Fibroblast of pulmonary artery (primary cell): Measurements from ENCODE around the gene CPT2.

Experiments
- DNase-seq: peaks from one replicate; pipeline ENCODE4 v3.0.0-alpha.2; 2010; ENCODE audit warnings: low read depth
- H3K4me3 ChIP-seq: replicated peaks from 2 replicates; pipeline ENCODE4 v1.5.1; 2011; ENCODE audit warnings: low read depth, mild to moderate bottlenecking, control low read depth, low read length, moderate library complexity
- CTCF ChIP-seq: IDR thresholded peaks from 2 replicates; pipeline ENCODE4 v1.5.1; 2011; ENCODE audit warnings: mild to moderate bottlenecking, control low read depth, low read length, inconsistent platforms; ENCODE audit errors: missing control alignments

CPT2 gene

GRCh38 chr1:53155945-53156344 is 40.7 kb upstream of the CPT2 start:
- H3K4me3 ChIP-seq: no peak overlapping the region
- DNase-seq: no peak
- TF ChIP-seq CTCF: no peak

GRCh38 chr1:53156783-53157182 is 39.8 kb upstream of the CPT2 start:
- DNase-seq: no peak
- no peak for TF ChIP-seq CTCF
- no peak overlapping the region for H3K4me3 ChIP-seq

- DNase-seq: no peak
- H3K4me3 ChIP-seq: no peak overlapping the region
- no peak for TF ChIP-seq CTCF
These were observed 37.7 kb upstream of the CPT2 start for GRCh38 chr1:53158900-53159299.

GRCh38 chr1:53160924-53161378 is 35.7 kb upstream of the CPT2 start:
- TF ChIP-seq CTCF: no peak
- H3K4me3 ChIP-seq: no peak overlapping the region
- no peak for DNase-seq

- no peak for TF ChIP-seq CTCF
- DNase-seq: no peak
- no peak overlapping the region for H3K4me3 ChIP-seq
These were observed 34.0 kb upstream of the CPT2 start for GRCh38 chr1:53162621-53163020.

GRCh38 chr1:53163291-53163768 is 33.3 kb upstream of the CPT2 start:
- no peak for DNase-seq
- H3K4me3 ChIP-seq: no peak overlapping the region
- no peak for TF ChIP-seq CTCF

GRCh38 chr1:53165408-53165961 is 31.1 kb upstream of the CPT2 start:
- no peak overlapping the region for H3K4me3 ChIP-seq
- no peak for DNase-seq
- TF ChIP-seq CTCF: no peak
